PFSK-1 (cell line): Measurements from ENCODE around the gene STK11.

ENCODE experiments used
- FOXP2 ChIP-seq: optimal IDR thresholded peaks from 2 replicates; pipeline ENCODE3; 2011; ENCODE audit warnings: borderline replicate concordance, control low read depth, inconsistent platforms; ENCODE audit not compliant: insufficient read depth; ENCODE audit errors: extremely low read length, extremely low read depth
- POLR2AphosphoS5 ChIP-seq: IDR thresholded peaks from 2 replicates; pipeline ENCODE4 v1.6.1; 2012; ENCODE audit warnings: low read depth, mild to moderate bottlenecking, control low read depth, low read length, moderate library complexity
- TF ChIP-seq, protein P1 (sequence below), 2 experiments: IDR thresholded peaks; 2 replicates each; pipeline versions ENCODE4 v1.6.1 to v1.8.0; 2011 to 2012; ENCODE audit warnings: low read depth in 2 of 2, low read length in 2 of 2, control low read depth in 1 of 2, inconsistent platforms in 1 of 2, mild to moderate bottlenecking in 1 of 2, moderate library complexity in 1 of 2; ENCODE audit not compliant: insufficient read depth in 1 of 2

DNA sequence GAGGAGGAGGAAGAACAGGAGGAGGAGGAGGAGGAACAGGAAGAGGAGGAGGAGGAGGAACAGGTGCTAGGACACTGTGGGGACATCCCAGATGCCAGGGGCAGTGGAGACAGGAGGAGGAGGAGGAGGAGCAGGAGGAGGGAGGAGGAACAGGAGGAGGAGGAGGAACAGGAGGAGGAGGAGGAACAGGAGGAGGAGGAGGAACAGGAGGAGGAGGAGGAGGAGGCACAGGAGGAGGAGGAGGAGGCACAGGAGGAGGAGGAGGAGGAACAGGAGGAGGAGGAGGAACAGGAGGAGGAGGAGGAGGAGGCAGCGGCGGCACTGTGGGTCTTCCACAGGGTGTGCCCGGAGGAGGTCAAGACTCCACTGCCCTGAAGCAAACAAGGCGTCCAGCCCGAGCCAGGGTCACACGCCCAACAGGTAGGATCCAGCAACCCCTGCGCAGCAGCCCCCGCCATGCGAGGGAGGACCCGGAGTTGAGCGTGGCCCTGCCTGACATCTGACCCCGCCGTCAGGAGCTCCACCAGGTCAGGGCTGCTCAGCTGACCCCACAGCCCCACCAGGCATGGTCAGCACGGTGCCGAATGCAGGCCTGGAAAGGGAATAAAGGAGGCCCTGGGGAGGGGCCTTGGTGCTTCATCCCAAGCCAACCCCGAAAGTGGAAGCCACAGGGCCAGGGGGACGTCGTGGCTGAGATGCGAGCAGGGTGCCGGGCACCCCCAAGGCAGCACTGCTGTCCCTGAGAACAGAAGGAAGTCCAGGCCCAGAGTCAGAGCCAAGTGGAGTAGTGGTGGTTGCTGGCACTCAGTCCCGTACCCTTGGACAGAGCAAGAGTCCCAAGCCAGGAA, 40.7 kb upstream of the STK11 start:
- TF ChIP-seq, protein P1, sequence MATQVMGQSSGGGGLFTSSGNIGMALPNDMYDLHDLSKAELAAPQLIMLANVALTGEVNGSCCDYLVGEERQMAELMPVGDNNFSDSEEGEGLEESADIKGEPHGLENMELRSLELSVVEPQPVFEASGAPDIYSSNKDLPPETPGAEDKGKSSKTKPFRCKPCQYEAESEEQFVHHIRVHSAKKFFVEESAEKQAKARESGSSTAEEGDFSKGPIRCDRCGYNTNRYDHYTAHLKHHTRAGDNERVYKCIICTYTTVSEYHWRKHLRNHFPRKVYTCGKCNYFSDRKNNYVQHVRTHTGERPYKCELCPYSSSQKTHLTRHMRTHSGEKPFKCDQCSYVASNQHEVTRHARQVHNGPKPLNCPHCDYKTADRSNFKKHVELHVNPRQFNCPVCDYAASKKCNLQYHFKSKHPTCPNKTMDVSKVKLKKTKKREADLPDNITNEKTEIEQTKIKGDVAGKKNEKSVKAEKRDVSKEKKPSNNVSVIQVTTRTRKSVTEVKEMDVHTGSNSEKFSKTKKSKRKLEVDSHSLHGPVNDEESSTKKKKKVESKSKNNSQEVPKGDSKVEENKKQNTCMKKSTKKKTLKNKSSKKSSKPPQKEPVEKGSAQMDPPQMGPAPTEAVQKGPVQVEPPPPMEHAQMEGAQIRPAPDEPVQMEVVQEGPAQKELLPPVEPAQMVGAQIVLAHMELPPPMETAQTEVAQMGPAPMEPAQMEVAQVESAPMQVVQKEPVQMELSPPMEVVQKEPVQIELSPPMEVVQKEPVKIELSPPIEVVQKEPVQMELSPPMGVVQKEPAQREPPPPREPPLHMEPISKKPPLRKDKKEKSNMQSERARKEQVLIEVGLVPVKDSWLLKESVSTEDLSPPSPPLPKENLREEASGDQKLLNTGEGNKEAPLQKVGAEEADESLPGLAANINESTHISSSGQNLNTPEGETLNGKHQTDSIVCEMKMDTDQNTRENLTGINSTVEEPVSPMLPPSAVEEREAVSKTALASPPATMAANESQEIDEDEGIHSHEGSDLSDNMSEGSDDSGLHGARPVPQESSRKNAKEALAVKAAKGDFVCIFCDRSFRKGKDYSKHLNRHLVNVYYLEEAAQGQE (IDR thresholded peaks at IDR 0.05; ENCODE audit: insufficient read depth in 1 of 2, low read depth in 2 of 2, low read length in 2 of 2) = no peak
- TF ChIP-seq FOXP2 (no peak), POLR2AphosphoS5 (no peak)
